Smooth muscle cell (in vitro differentiated cells): ENCODE data around the gene ITPRIP. TPM values are rescaled to one million over a fixed set of nuclear protein-coding genes. Genes with fewer than 3 reads are reported as not detected.

Experiments used
- DNase-seq: peaks from one replicate; lab custom pipeline; 2025; ENCODE audit not compliant: unreplicated experiment; lab: John Stamatoyannopoulos, UW
- H2AFZ ChIP-seq: fragments of 200-600 bp; sonication (generic); 2 replicates; pipeline ENCODE4 v1.6.0; 2016; ENCODE audit warnings: antibody characterized with exemption, low read depth, mild to moderate bottlenecking
- H3F3A ChIP-seq: fragments of 200-600 bp; sonication (generic); 2 replicates; pipeline ENCODE4 v1.6.0; 2017; ENCODE audit warnings: antibody characterized with exemption, low read depth
- H3K27ac ChIP-seq: fragments of 200-600 bp; sonication (generic); 2 replicates; pipeline ENCODE4 v1.5.1; 2016; ENCODE audit warnings: low read depth, mild to moderate bottlenecking
- H3K27me3 ChIP-seq: fragments of 200-600 bp; sonication (generic); 2 replicates; pipeline ENCODE4 v1.6.1; 2016; ENCODE audit warnings: low read depth, mild to moderate bottlenecking
- H3K36me3 ChIP-seq: fragments of 200-600 bp; sonication (generic); 2 replicates; pipeline ENCODE4 v1.5.1; 2016; ENCODE audit warnings: low read depth
- H3K4me1 ChIP-seq: fragments of 200-600 bp; sonication (generic); 2 replicates; pipeline ENCODE4 v1.5.1; 2016; ENCODE audit warnings: low read depth
- H3K4me2 ChIP-seq: fragments of 200-600 bp; sonication (generic); 2 replicates; pipeline ENCODE4 v1.6.0; 2016; ENCODE audit warnings: mild to moderate bottlenecking
- H3K4me3 ChIP-seq: fragments of 200-600 bp; sonication (generic); 2 replicates; pipeline ENCODE4 v1.5.1; 2016; ENCODE audit warnings: mild to moderate bottlenecking
- H3K79me2 ChIP-seq: fragments of 200-600 bp; sonication (generic); 2 replicates; pipeline ENCODE4 v1.6.0; 2016; ENCODE audit warnings: low read depth, mild to moderate bottlenecking
- H3K9ac ChIP-seq: fragments of 200-600 bp; sonication (generic); 2 replicates; pipeline ENCODE4 v1.6.0; 2016; ENCODE audit warnings: low read depth
- H3K9me3 ChIP-seq: fragments of 200-600 bp; sonication (generic); replicated peaks from 2 replicates; pipeline ENCODE4 v1.5.1; 2016; ENCODE audit warnings: low read depth
- H4K20me1 ChIP-seq: fragments of 200-600 bp; sonication (generic); 2 replicates; pipeline ENCODE4 v1.6.0; 2016; ENCODE audit warnings: low read depth
- WGBS: methylation state at CpG from one replicate; pipeline ENCODE4 v1.1.7; 2016; ENCODE audit warnings: low lambda C conversion rate; 5-methylcytosine and 5-hydroxymethylcytosine counted together
- polyA plus RNA-seq: library from polyadenylated mRNA; unstranded; fragments of >200 nt; fragmentation: Nextera tagmentation; extraction: Ambion mirVana; gene quantifications from 2 replicates; pipeline ENCODE4 v1.2.1, GENCODE V29; 2016
- total RNA-seq: library from RNA; depleted of rRNA; stranded (reverse); fragments of >200 nt; gene quantifications from 2 replicates; pipeline ENCODE4 v1.2.3, GENCODE V29; 2014
- TF ChIP-seq, protein P1 (sequence below): fragments of 200-600 bp; sonication (generic); IDR thresholded peaks from 2 replicates; pipeline ENCODE4 v1.5.1; 2017; ENCODE audit warnings: borderline replicate concordance, mild to moderate bottlenecking, antibody characterized with exemption; ENCODE audit not compliant: insufficient read depth, poor library complexity, severe bottlenecking

Gene ITPRIP
- total and polyA plus RNA-seq, 2 experiments from 2014 or later, result 33.6 to 59.3 TPM

- Histone ChIP-seq H3F3A (peaks cover 10% of the 10 kb centered on the region), H4K20me1 (peaks cover 89% of the 10 kb centered on the region), H3K4me2 (peak overlapping the region; percentile 45), H3K36me3 (no peaks in the 10 kb centered on the region), H3K27ac (peak overlapping the region; percentile 99), H3K79me2 (peaks cover 71% of the 10 kb centered on the region), H3K9ac (no peak overlapping the region), H2AFZ (no peak overlapping the region), H3K9me3 (no peaks in the 10 kb centered on the region), H3K4me3 (no peak overlapping the region), H3K4me1 (peaks cover 45% of the 10 kb centered on the region), H3K27me3 (no peaks in the 10 kb centered on the region)
- DNase-seq, result no peak
- TF ChIP-seq, protein P1, sequence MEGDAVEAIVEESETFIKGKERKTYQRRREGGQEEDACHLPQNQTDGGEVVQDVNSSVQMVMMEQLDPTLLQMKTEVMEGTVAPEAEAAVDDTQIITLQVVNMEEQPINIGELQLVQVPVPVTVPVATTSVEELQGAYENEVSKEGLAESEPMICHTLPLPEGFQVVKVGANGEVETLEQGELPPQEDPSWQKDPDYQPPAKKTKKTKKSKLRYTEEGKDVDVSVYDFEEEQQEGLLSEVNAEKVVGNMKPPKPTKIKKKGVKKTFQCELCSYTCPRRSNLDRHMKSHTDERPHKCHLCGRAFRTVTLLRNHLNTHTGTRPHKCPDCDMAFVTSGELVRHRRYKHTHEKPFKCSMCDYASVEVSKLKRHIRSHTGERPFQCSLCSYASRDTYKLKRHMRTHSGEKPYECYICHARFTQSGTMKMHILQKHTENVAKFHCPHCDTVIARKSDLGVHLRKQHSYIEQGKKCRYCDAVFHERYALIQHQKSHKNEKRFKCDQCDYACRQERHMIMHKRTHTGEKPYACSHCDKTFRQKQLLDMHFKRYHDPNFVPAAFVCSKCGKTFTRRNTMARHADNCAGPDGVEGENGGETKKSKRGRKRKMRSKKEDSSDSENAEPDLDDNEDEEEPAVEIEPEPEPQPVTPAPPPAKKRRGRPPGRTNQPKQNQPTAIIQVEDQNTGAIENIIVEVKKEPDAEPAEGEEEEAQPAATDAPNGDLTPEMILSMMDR, result no peak
- 84% methylated on average over 27 of the region's 28 CpGs for WGBS
These were observed 12.5 kb downstream of the ITPRIP start for GRCh38 chr10:104325436-104326435.

DNA sequence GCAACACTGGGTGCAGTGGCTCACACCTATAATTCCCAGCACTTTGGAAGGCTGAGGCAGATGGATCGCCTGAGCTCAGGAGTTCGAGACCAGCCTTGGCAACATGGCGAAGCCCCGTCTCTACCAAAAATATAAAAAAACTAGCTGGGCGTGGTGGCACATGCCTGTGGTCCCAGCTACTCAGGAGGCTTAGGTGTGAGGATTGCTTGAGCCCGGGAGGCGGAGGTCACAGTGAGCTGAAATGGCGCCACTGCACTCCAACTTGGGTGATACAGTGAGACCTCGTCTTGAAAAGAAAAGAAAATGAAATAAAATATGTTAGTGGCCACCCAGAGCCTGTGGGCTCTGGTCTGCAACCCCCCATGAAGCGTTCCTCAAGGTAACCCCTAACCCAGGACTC lies 13.3 kb downstream of the ITPRIP start:
- H3K4me2 ChIP-seq, result no peak overlapping the region
- no peaks in the 10 kb centered on the region for H3K9me3 ChIP-seq
- H3K27ac ChIP-seq, result no peak overlapping the region
- H3F3A ChIP-seq, result peaks cover 5% of the 10 kb centered on the region
- H4K20me1 ChIP-seq, result peaks cover 91% of the 10 kb centered on the region
- peaks cover 79% of the 10 kb centered on the region for H3K79me2 ChIP-seq
- no peaks in the 10 kb centered on the region for H3K27me3 ChIP-seq
- peaks cover 37% of the 10 kb centered on the region for H3K4me1 ChIP-seq
- WGBS, result 98% methylated on average over 10 of the region's 10 CpGs
- TF ChIP-seq, protein P1, result no peak
- DNase-seq, result no peak
- H3K36me3 ChIP-seq, result no peaks in the 10 kb centered on the region
- no peak overlapping the region for H3K4me3 ChIP-seq
- H2AFZ ChIP-seq, result no peak overlapping the region
- H3K9ac ChIP-seq, result no peak overlapping the region

DNA sequence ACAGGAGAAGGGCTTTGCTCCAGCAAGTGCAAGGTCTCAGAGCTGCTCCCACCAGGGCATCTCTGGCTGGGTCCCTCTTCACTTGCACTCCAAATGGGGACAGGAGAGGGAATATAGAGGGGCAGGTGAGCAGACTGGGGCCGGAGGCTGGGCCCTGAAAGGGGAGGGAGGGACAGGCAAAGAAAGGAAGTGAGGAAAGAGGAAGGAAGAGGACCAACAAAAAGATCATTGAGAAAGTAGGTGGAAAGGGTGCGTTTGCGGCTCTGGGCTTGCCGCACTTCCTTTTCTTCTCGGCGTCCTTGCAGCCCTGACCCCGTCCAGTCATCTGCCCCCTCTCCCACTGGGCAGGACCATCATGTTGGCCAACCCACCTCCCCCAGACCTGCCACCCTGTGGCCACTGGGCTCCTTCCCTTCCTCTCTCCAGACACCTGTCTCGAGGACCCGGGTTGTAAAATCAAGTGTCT lies 14.0 kb downstream of the ITPRIP start:
- Histone ChIP-seq H3K4me3 (no peak overlapping the region), H3K27ac (no peak overlapping the region), H3K9me3 (no peaks in the 10 kb centered on the region), H3F3A (peaks cover under 1% of the 10 kb centered on the region), H3K4me1 (peaks cover 30% of the 10 kb centered on the region), H3K36me3 (no peaks in the 10 kb centered on the region), H3K27me3 (no peaks in the 10 kb centered on the region), H3K9ac (no peak overlapping the region), H3K79me2 (peaks cover 86% of the 10 kb centered on the region), H2AFZ (no peak overlapping the region), H4K20me1 (peaks cover 92% of the 10 kb centered on the region), H3K4me2 (no peak overlapping the region)
- DNase-seq, result no peak
- 98% methylated on average over 9 of the region's 9 CpGs for WGBS
- TF ChIP-seq, protein P1, result no peak
